Hindlimb muscle (tissue), 1 donor: ENCODE results near the gene ELK4. TPM values are rescaled to one million over a fixed set of nuclear protein-coding genes. Genes with fewer than 3 reads are reported as not detected.

Source experiments
- DNase-seq: peaks from one replicate; pipeline ENCODE4 v3.0.0-alpha.2; 2013
- polyA plus RNA-seq: library from polyadenylated mRNA; unstranded; fragments of 120-200 nt; gene quantifications from one replicate; pipeline ENCODE4 v1.2.1, GENCODE V29; 2013; ENCODE audit not compliant: insufficient read length

ELK4 gene
- polyA plus RNA-seq: 14.2 TPM

- peak; percentile 99 for DNase-seq
These were observed at the start of gene ELK4 for GRCh38 chr1:205631768-205632668. TSS of gene ELK4 (minus strand) at chr1:205632011. CDS start at chr1:205623882, 8,129 bp downstream.

- DNase-seq: no peak
These were observed 49.6 kb upstream of the ELK4 start for GRCh38 chr1:205681364-205681763.

GRCh38 chr1:205680073-205680851, 48.5 kb upstream of the ELK4 start, which contains the start of gene SLC45A3:
TSS of gene SLC45A3 (minus strand) at chr1:205680509. CDS start at chr1:205664656, 15,853 bp downstream.
- no peak for DNase-seq

GRCh38 chr1:205678286-205679111, 46.7 kb upstream of the ELK4 start:
- no peak for DNase-seq

GRCh38 chr1:205677167-205677566, 45.4 kb upstream of the ELK4 start:
- DNase-seq: no peak

- no peak for DNase-seq
These were observed 44.8 kb upstream of the ELK4 start for GRCh38 chr1:205676597-205676996.

GRCh38 chr1:205676002-205676401, 44.2 kb upstream of the ELK4 start:
- no peak for DNase-seq

- no peak for DNase-seq
These were observed 43.4 kb upstream of the ELK4 start for GRCh38 chr1:205675247-205675646.

- no peak for DNase-seq
These were observed 41.2 kb upstream of the ELK4 start for GRCh38 chr1:205672970-205673369.

GRCh38 chr1:205672395-205672889, 40.6 kb upstream of the ELK4 start:
- DNase-seq: no peak

- DNase-seq: no peak
These were observed 39.0 kb upstream of the ELK4 start for GRCh38 chr1:205670611-205671430.

GRCh38 chr1:205670150-205670446, 38.3 kb upstream of the ELK4 start:
- no peak for DNase-seq

GRCh38 chr1:205669341-205670149, 37.7 kb upstream of the ELK4 start:
- no peak for DNase-seq

GRCh38 chr1:205668951-205669340, 37.1 kb upstream of the ELK4 start:
- DNase-seq: no peak

GRCh38 chr1:205667909-205668643, 36.3 kb upstream of the ELK4 start:
- no peak for DNase-seq

- DNase-seq: no peak
These were observed 34.8 kb upstream of the ELK4 start for GRCh38 chr1:205666372-205667166.

- DNase-seq: no peak
These were observed 33.6 kb upstream of the ELK4 start for GRCh38 chr1:205665201-205666045.

GRCh38 chr1:205664399-205665017, 32.7 kb upstream of the ELK4 start:
- no peak for DNase-seq
